B cell (primary cell): ENCODE measurements around the gene S100A8. TPM values are rescaled to one million over a fixed set of nuclear protein-coding genes. Genes with fewer than 3 reads are reported as not detected.

Source experiments
- ATAC-seq: fragments of 200-7000 bp; cut with Tn5 transposase; one replicate; pipeline ENCODE4 v1.10.0; 2021; ENCODE audit warnings: low read depth, mild to moderate bottlenecking, moderate number of reproducible peaks, moderate library complexity
- CTCF ChIA-PET: fragments of 350-600 bp; sonication (Branson Sonifier 250); formaldehyde crosslinking; loops from one replicate; lab custom pipeline; 2021; ENCODE audit warnings: antibody characterized with exemption, inconsistent platforms; lab: Charles Lee
- POLR2A ChIA-PET: fragments of 350-600 bp; sonication (Branson Sonifier 250); formaldehyde crosslinking; loops from one replicate; lab custom pipeline; 2021; ENCODE audit warnings: antibody characterized with exemption; lab: Charles Lee
- DNase-seq: peaks from one replicate; pipeline ENCODE4 v3.0.0; 2013
- H2AFZ ChIP-seq: 2 replicates; pipeline ENCODE4 v1.6.1; 2012; ENCODE audit warnings: mild to moderate bottlenecking, low read depth, low read length; ENCODE audit not compliant: insufficient read depth, poor library complexity, severe bottlenecking
- H3K27ac ChIP-seq, 2 donors: 1 replicate in 1 of 2; 2 replicates in 1 of 2; pipeline ENCODE4 v1.5.1; 2012 to 2013; ENCODE audit warnings: low read length in 2 of 2, mild to moderate bottlenecking in 2 of 2, moderate library complexity in 1 of 2
- H3K27me3 ChIP-seq, 4 experiments: fragments of 200-600 bp in 1 of 4; sonication (generic) in 1 of 4; replicated peaks in 1 of 4; 1 replicate in 2 of 4; 2 replicates in 2 of 4; pipeline versions ENCODE4 v1.6.1 to v1.7.0; 2013 to 2016; ENCODE audit warnings: low read length in 3 of 4, mild to moderate bottlenecking in 2 of 4, mixed read lengths in 1 of 4, moderate library complexity in 1 of 4; ENCODE audit not compliant: insufficient read depth in 4 of 4, control insufficient read depth in 3 of 4; ENCODE audit errors: control extremely low read depth in 1 of 4
- H3K36me3 ChIP-seq, 2 experiments: replicated peaks in 1 of 2; 1 replicate in 1 of 2; 2 replicates in 1 of 2; pipeline versions ENCODE4 v1.6.1 to v1.7.1; 2013; ENCODE audit warnings: low read length in 1 of 2; ENCODE audit not compliant: insufficient read depth in 2 of 2, control insufficient read depth in 1 of 2; ENCODE audit errors: control extremely low read depth in 1 of 2, extremely low read depth in 1 of 2
- H3K4me1 ChIP-seq, 2 donors: fragments of 200-600 bp in 1 of 2; sonication (generic) in 1 of 2; 1 replicate in 1 of 2; 2 replicates in 1 of 2; pipeline versions ENCODE4 v1.5.1 to v1.6.1; 2013 to 2017; ENCODE audit warnings: low read length in 2 of 2; ENCODE audit not compliant: control insufficient read depth in 2 of 2, insufficient read depth in 2 of 2
- H3K4me2 ChIP-seq: replicated peaks from 2 replicates; pipeline ENCODE3; 2012; ENCODE audit warnings: mild to moderate bottlenecking, low read depth, low read length; ENCODE audit not compliant: poor library complexity, severe bottlenecking
- H3K4me3 ChIP-seq, 5 experiments: fragments of 200-600 bp in 1 of 5; sonication (generic) in 1 of 5; 1 replicate in 3 of 5; 2 replicates in 2 of 5; pipeline versions ENCODE4 v1.5.1 to v1.7.0; 2011 to 2016; ENCODE audit warnings: low read length in 4 of 5, mild to moderate bottlenecking in 4 of 5, low read depth in 2 of 5, control low read depth in 1 of 5, moderate library complexity in 1 of 5; ENCODE audit not compliant: insufficient read depth in 1 of 5; ENCODE audit errors: control extremely low read depth in 1 of 5, extremely low read depth in 1 of 5
- H3K79me2 ChIP-seq: fragments of 200-600 bp; sonication (generic); one replicate; pipeline ENCODE4 v1.6.0; 2016; ENCODE audit warnings: low read length; ENCODE audit not compliant: control insufficient read depth, insufficient read depth
- H3K9ac ChIP-seq: fragments of 200-600 bp; sonication (generic); 2 replicates; pipeline ENCODE4 v1.6.1; 2017; ENCODE audit warnings: mild to moderate bottlenecking, low read length, moderate library complexity
- H3K9me3 ChIP-seq, 3 donors: one replicate each; pipeline versions ENCODE4 v1.6.1 to v1.7.1; 2013; ENCODE audit warnings: low read length in 2 of 3; ENCODE audit not compliant: control insufficient read depth in 2 of 3, insufficient read depth in 1 of 3; ENCODE audit errors: control extremely low read depth in 1 of 3
- H4K20me1 ChIP-seq: 2 replicates; pipeline ENCODE4 v1.6.0; 2012; ENCODE audit warnings: mild to moderate bottlenecking, low read length; ENCODE audit not compliant: insufficient read depth, control insufficient read depth, poor library complexity, severe bottlenecking
- H3K27ac Mint-ChIP-seq: one replicate; pipeline ENCODE4 v1.8.0; 2021; ENCODE audit warnings: mixed read lengths
- H3K27me3 Mint-ChIP-seq: one replicate; pipeline ENCODE4 v1.8.0; 2021; ENCODE audit warnings: mixed read lengths
- H3K4me1 Mint-ChIP-seq: one replicate; pipeline ENCODE4 v1.8.0; 2021; ENCODE audit warnings: mixed read lengths
- H3K4me3 Mint-ChIP-seq: one replicate; pipeline ENCODE4 v1.8.0; 2021; ENCODE audit warnings: mixed read lengths
- H3K9me3 Mint-ChIP-seq: one replicate; pipeline ENCODE4 v1.8.0; 2022; ENCODE audit warnings: mixed read lengths; ENCODE audit not compliant: insufficient read depth
- CTCF ChIP-seq: fragments of 200-600 bp; IDR thresholded peaks from one replicate; pipeline ENCODE4 v1.8.0; 2022; ENCODE audit warnings: antibody characterized with exemption, mild to moderate bottlenecking
- EZH2 ChIP-seq: IDR thresholded peaks from 2 replicates; pipeline ENCODE4 v1.6.1; 2012; ENCODE audit warnings: borderline replicate concordance, low read depth, mild to moderate bottlenecking, moderate library complexity, low read length; ENCODE audit not compliant: insufficient read depth, poor library complexity, severe bottlenecking
- WGBS: methylation state at CpG from one replicate; pipeline ENCODE4 v1.1.5; 2013; ENCODE audit warnings: missing lambda C conversion rate; ENCODE audit not compliant: insufficient coverage; 5-methylcytosine and 5-hydroxymethylcytosine counted together
- intact Hi-C: fragments of 100-400 bp; cut with micrococcal nuclease; formaldehyde crosslinking; loops from one replicate; pipeline ENCODE4 v1.10.0; 2022
- polyA plus RNA-seq: library from polyadenylated mRNA; depleted of rRNA; stranded (reverse); fragments of >200 nt; gene quantifications from 2 replicates; pipeline ENCODE4 v1.2.3, GENCODE V29; 2012
- total RNA-seq, 2 donors: library from RNA; stranded (reverse); fragments of 120-200 nt in 1 of 2; gene quantifications; 1 replicate in 1 of 2; 2 replicates in 1 of 2; pipeline versions ENCODE4 v1.2.3 to v1.2.4, GENCODE V29; 2013 to 2022

S100A8 gene
- total and polyA plus RNA-seq, 2 donors (not counting 1 experiment from before 2014, with no cell fraction given) = 3.3 to 16.7 TPM

GRCh38 chr1:153389973-153390879 is 647 bp downstream of the S100A8 start:
- WGBS = 84% methylated on average over 7 of the region's 17 CpGs
- no peaks in the 10 kb centered on the region for H3K4me1 ChIP-seq
- H3K9me3 Mint-ChIP-seq = no peaks in the 10 kb centered on the region
- no peaks in the 10 kb centered on the region for H3K9me3 ChIP-seq
- H3K36me3 ChIP-seq = no peaks in the 10 kb centered on the region
- H3K4me3 Mint-ChIP-seq = no peak overlapping the region
- peaks cover 0 to 4% (median 0%) of the 10 kb centered on the region in 4 experiments for H3K27me3 ChIP-seq
- ATAC-seq = no peak
- H3K4me1 Mint-ChIP-seq = no peaks in the 10 kb centered on the region
- no peak for DNase-seq
- intact Hi-C loops = no loop called here
- no peak overlapping the region for H3K27ac ChIP-seq
- H2AFZ ChIP-seq = no peak overlapping the region
- ChIA-PET POLR2A (no interaction called here), CTCF (no interaction called here)
- no peak overlapping the region for H3K27ac Mint-ChIP-seq
- no peaks in the 10 kb centered on the region for H3K79me2 ChIP-seq
- no peak overlapping the region for H3K9ac ChIP-seq
- H3K4me3 ChIP-seq = peak overlapping the region in 1 of 5 experiments; percentile 56
- TF ChIP-seq CTCF (no peak), EZH2 (no peak)
- no peaks in the 10 kb centered on the region for H4K20me1 ChIP-seq
- no peak overlapping the region for H3K4me2 ChIP-seq
- peaks cover 31% of the 10 kb centered on the region for H3K27me3 Mint-ChIP-seq

GRCh38 chr1:153389401-153389800 is 1.5 kb downstream of the S100A8 start:
- Histone ChIP-seq H3K27me3 (peaks cover 0 to 7% (median 0%) of the 10 kb centered on the region in 4 experiments), H2AFZ (no peak overlapping the region), H4K20me1 (no peaks in the 10 kb centered on the region), H3K79me2 (no peaks in the 10 kb centered on the region), H3K27ac (no peak overlapping the region), H3K4me2 (no peak overlapping the region), H3K9ac (no peak overlapping the region), H3K36me3 (no peaks in the 10 kb centered on the region), H3K9me3 (no peaks in the 10 kb centered on the region), H3K4me1 (no peaks in the 10 kb centered on the region), H3K4me3 (peak overlapping the region in 1 of 5 experiments; percentile 56)
- Mint-ChIP-seq H3K27me3 (peaks cover 29% of the 10 kb centered on the region), H3K9me3 (no peaks in the 10 kb centered on the region), H3K4me1 (no peaks in the 10 kb centered on the region), H3K27ac (no peak overlapping the region), H3K4me3 (no peak overlapping the region)
- ChIA-PET POLR2A (no interaction called here), CTCF (no interaction called here)
- no peak for TF ChIP-seq CTCF
- TF ChIP-seq EZH2 = no peak
- ATAC-seq = no peak
- intact Hi-C loops = no loop called here
- DNase-seq = no peak
- no CpG with 5 or more reads among the region's 1 CpG for WGBS
